H9 (cell line): ENCODE results near the gene MRPL1. TPM values are rescaled to one million over a fixed set of nuclear protein-coding genes. Genes with fewer than 3 reads are reported as not detected.
A peak's percentile ranks its signal among the peaks of the same experiment; 100 is the strongest.

ENCODE experiments used
- DNase-seq: peaks from one replicate; pipeline ENCODE4 v3.0.0-alpha.2; 2017
- H2AFZ ChIP-seq: one replicate; pipeline ENCODE4 v1.6.1; 2013; ENCODE audit warnings: mild to moderate bottlenecking, low read length, control low read depth, moderate library complexity
- H2AK5ac ChIP-seq: 2 replicates; pipeline ENCODE4 v1.6.1; 2013; ENCODE audit warnings: low read length, control low read depth, mixed read lengths; ENCODE audit not compliant: insufficient read length
- H2BK120ac ChIP-seq: one replicate; pipeline ENCODE4 v1.6.1; 2013; ENCODE audit warnings: low read depth, mild to moderate bottlenecking, low read length, control low read depth, inconsistent platforms; ENCODE audit not compliant: poor library complexity, severe bottlenecking
- H2BK12ac ChIP-seq: 2 replicates; pipeline ENCODE4 v1.6.1; 2013; ENCODE audit warnings: low read length, control low read depth, mixed read lengths, low read depth; ENCODE audit not compliant: insufficient read length
- H2BK15ac ChIP-seq: 2 replicates; pipeline ENCODE4 v1.6.1; 2013; ENCODE audit warnings: low read depth, low read length, control low read depth
- H2BK20ac ChIP-seq: one replicate; pipeline ENCODE4 v1.6.1; 2013; ENCODE audit warnings: low read depth, mild to moderate bottlenecking, low read length, control low read depth, inconsistent platforms; ENCODE audit not compliant: poor library complexity, severe bottlenecking
- H2BK5ac ChIP-seq: 2 replicates; pipeline ENCODE4 v1.6.1; 2013; ENCODE audit warnings: low read length, control low read depth, mixed read lengths; ENCODE audit not compliant: insufficient read length
- H3K14ac ChIP-seq: 2 replicates; pipeline ENCODE4 v1.6.1; 2013; ENCODE audit warnings: low read length, control low read depth; ENCODE audit not compliant: insufficient read depth
- H3K18ac ChIP-seq: 2 replicates; pipeline ENCODE4 v1.6.1; 2013; ENCODE audit warnings: low read depth, mild to moderate bottlenecking, mixed read lengths, low read length, control low read depth; ENCODE audit not compliant: insufficient read length
- H3K23ac ChIP-seq: 2 replicates; pipeline ENCODE4 v1.6.1; 2013; ENCODE audit warnings: low read length, control low read depth, mixed read lengths, low read depth; ENCODE audit not compliant: insufficient read length
- H3K23me2 ChIP-seq: 2 replicates; pipeline ENCODE4 v1.6.1; 2013; ENCODE audit warnings: low read depth, mild to moderate bottlenecking, mixed read lengths, low read length, control low read depth; ENCODE audit not compliant: insufficient read length, poor library complexity, severe bottlenecking
- H3K27ac ChIP-seq: 2 replicates; pipeline ENCODE4 v1.5.1; 2013; ENCODE audit warnings: low read length, control low read depth, mixed read lengths, low read depth; ENCODE audit not compliant: insufficient read length
- H3K27me3 ChIP-seq: 2 replicates; pipeline ENCODE4 v1.6.1; 2013; ENCODE audit warnings: low read length, control low read depth, inconsistent platforms; ENCODE audit not compliant: insufficient read depth
- H3K4ac ChIP-seq: 2 replicates; pipeline ENCODE4 v1.6.1; 2013; ENCODE audit warnings: low read depth, mild to moderate bottlenecking, control low read depth, inconsistent platforms, low read length, moderate library complexity
- H3K4me1 ChIP-seq: 2 replicates; pipeline ENCODE4 v1.6.1; 2013; ENCODE audit warnings: low read length, control low read depth, inconsistent platforms; ENCODE audit not compliant: insufficient read depth
- H3K4me2 ChIP-seq: 2 replicates; pipeline ENCODE4 v1.6.1; 2013; ENCODE audit warnings: low read length, control low read depth, mixed read lengths; ENCODE audit not compliant: insufficient read length, insufficient read depth
- H3K56ac ChIP-seq: 2 replicates; pipeline ENCODE4 v1.6.1; 2013; ENCODE audit warnings: low read depth, mild to moderate bottlenecking, mixed read lengths, low read length, control low read depth; ENCODE audit not compliant: insufficient read length
- H3K79me1 ChIP-seq: 2 replicates; pipeline ENCODE4 v1.6.1; 2013; ENCODE audit warnings: low read depth, mild to moderate bottlenecking, moderate library complexity, low read length, control low read depth, inconsistent platforms; ENCODE audit not compliant: insufficient read depth, poor library complexity, severe bottlenecking
- H3K79me2 ChIP-seq: 2 replicates; pipeline ENCODE4 v1.6.1; 2013; ENCODE audit warnings: low read length, control low read depth, inconsistent platforms; ENCODE audit not compliant: insufficient read depth
- H3K9ac ChIP-seq: 2 replicates; pipeline ENCODE4 v1.6.1; 2013; ENCODE audit warnings: low read length, control low read depth, mixed read lengths; ENCODE audit not compliant: insufficient read length; ENCODE audit errors: extremely low read depth
- H3K9me3 ChIP-seq: one replicate; pipeline ENCODE4 v1.6.1; 2013; ENCODE audit warnings: low read depth, low read length, inconsistent platforms; ENCODE audit not compliant: control insufficient read depth
- H3T11ph ChIP-seq: one replicate; pipeline ENCODE4 v1.6.1; 2013; ENCODE audit warnings: mild to moderate bottlenecking, low read length, control low read depth, inconsistent platforms
- H4K20me1 ChIP-seq: one replicate; pipeline ENCODE4 v1.6.1; 2013; ENCODE audit not compliant: control insufficient read depth, insufficient read length, insufficient read depth
- H4K5ac ChIP-seq: 2 replicates; pipeline ENCODE4 v1.6.1; 2013; ENCODE audit warnings: low read depth, mild to moderate bottlenecking, mixed read lengths, low read length, control low read depth; ENCODE audit not compliant: insufficient read length
- H4K8ac ChIP-seq: replicated peaks from 2 replicates; pipeline ENCODE4 v1.6.1; 2013; ENCODE audit warnings: low read length, control low read depth, mixed read lengths, low read depth; ENCODE audit not compliant: insufficient read length
- H4K91ac ChIP-seq: 2 replicates; pipeline ENCODE4 v1.6.1; 2013; ENCODE audit warnings: low read depth, mild to moderate bottlenecking, moderate library complexity, mixed read lengths, low read length, control low read depth; ENCODE audit not compliant: insufficient read length
- H3K27ac Mint-ChIP-seq, 3 experiments: 2 replicates in 2 of 3; 3 replicates in 1 of 3; pipeline ENCODE4 v1.8.0; 2020 to 2021; ENCODE audit warnings: mixed read lengths in 3 of 3, mild to moderate bottlenecking in 1 of 3, moderate library complexity in 1 of 3
- H3K27me3 Mint-ChIP-seq: 2 replicates; pipeline ENCODE4 v1.8.0; 2021; ENCODE audit warnings: low read depth, mild to moderate bottlenecking, moderate library complexity, mixed read lengths
- H3K36me3 Mint-ChIP-seq, 3 experiments: 2 replicates in 2 of 3; 3 replicates in 1 of 3; pipeline ENCODE4 v1.8.0; 2020 to 2021; ENCODE audit warnings: low read depth in 3 of 3, mixed read lengths in 3 of 3; ENCODE audit not compliant: insufficient read depth in 1 of 3
- H3K4me1 Mint-ChIP-seq, 2 experiments: 2 replicates each; pipeline ENCODE4 v1.8.0; 2020; ENCODE audit warnings: mixed read lengths in 2 of 2
- H3K4me3 Mint-ChIP-seq, 2 experiments: 2 replicates in 1 of 2; 3 replicates in 1 of 2; pipeline ENCODE4 v1.8.0; 2020 to 2021; ENCODE audit warnings: mild to moderate bottlenecking in 2 of 2, mixed read lengths in 2 of 2, moderate library complexity in 1 of 2
- H3K9me3 Mint-ChIP-seq, 2 experiments: 2 replicates in 1 of 2; 3 replicates in 1 of 2; pipeline ENCODE4 v1.8.0; 2020; ENCODE audit warnings: mild to moderate bottlenecking in 2 of 2, mixed read lengths in 2 of 2, moderate library complexity in 1 of 2
- CTCF ChIP-seq: fragments of 200-600 bp; sonication (generic); conservative IDR thresholded peaks from 3 replicates; pipeline ENCODE4 v1.8.0; 2021; ENCODE audit warnings: antibody characterized with exemption, mild to moderate bottlenecking
- total RNA-seq: library from RNA; stranded (reverse); gene quantifications from 2 replicates; pipeline ENCODE4 v1.2.1, GENCODE V29; 2021

The MRPL1 gene
- total RNA-seq, 1 experiment from 2014 or later = 39.0 TPM

GRCh38 chr4:77880784-77881183, 18.2 kb downstream of the MRPL1 start:
- Histone ChIP-seq H3K27ac (no peak overlapping the region), H4K5ac (no peak overlapping the region), H2BK15ac (no peak overlapping the region), H4K8ac (no peak overlapping the region), H3K23ac (no peak overlapping the region), H3K23me2 (no peaks in the 10 kb centered on the region), H3K18ac (no peak overlapping the region), H4K91ac (no peak overlapping the region), H3K79me1 (no peaks in the 10 kb centered on the region), H3K4me2 (no peak overlapping the region), H3K27me3 (no peaks in the 10 kb centered on the region), H2BK20ac (no peak overlapping the region), H2AK5ac (no peak overlapping the region), H3K14ac (no peak overlapping the region), H3K9ac (no peak overlapping the region), H2BK5ac (no peak overlapping the region), H3T11ph (no peak overlapping the region), H2BK12ac (no peak overlapping the region), H3K4me1 (no peaks in the 10 kb centered on the region), H2BK120ac (no peak overlapping the region), H3K56ac (no peak overlapping the region), H3K4ac (no peak overlapping the region), H3K9me3 (no peaks in the 10 kb centered on the region), H3K79me2 (peaks cover 3% of the 10 kb centered on the region), H4K20me1 (no peaks in the 10 kb centered on the region), H2AFZ (no peak overlapping the region)
- TF ChIP-seq CTCF = no peak
- no peaks in the 10 kb centered on the region for H3K27me3 Mint-ChIP-seq
- no peak overlapping the region for H3K4me3 Mint-ChIP-seq
- no peak for DNase-seq
- peak overlapping the region in 1 of 3 experiments; percentile 47; a peak in 1 of 7 replicates for H3K27ac Mint-ChIP-seq
- H3K36me3 Mint-ChIP-seq = peaks cover 11 to 39% (median 37%) of the 10 kb centered on the region in 3 experiments; a peak in 6 of 7 replicates
- H3K4me1 Mint-ChIP-seq = peaks cover 12 to 21% of the 10 kb centered on the region in 2 experiments
- H3K9me3 Mint-ChIP-seq = no peaks in the 10 kb centered on the region
